Coronary artery (tissue), 2 donors: ENCODE measurements around the gene DOCK4.

Experiments
- DNase-seq: peaks from one replicate; pipeline ENCODE4 v3.0.0-alpha.2; 2017; ENCODE audit warnings: low spot score
- H3K27ac ChIP-seq, 2 donors: fragments of 200-600 bp; sonication (generic); one replicate each; pipeline ENCODE4 v1.5.1; 2016 to 2019
- H3K4me3 ChIP-seq: fragments of 200-600 bp; sonication (generic); 2 replicates; pipeline ENCODE4 v1.5.1; 2016; ENCODE audit warnings: mild to moderate bottlenecking, moderate library complexity
- TF ChIP-seq, protein P1 (sequence below): fragments of 200-600 bp; sonication (generic); IDR thresholded peaks from one replicate; pipeline ENCODE4 v1.5.1; 2019; ENCODE audit warnings: antibody characterized with exemption

DOCK4 gene

DNA sequence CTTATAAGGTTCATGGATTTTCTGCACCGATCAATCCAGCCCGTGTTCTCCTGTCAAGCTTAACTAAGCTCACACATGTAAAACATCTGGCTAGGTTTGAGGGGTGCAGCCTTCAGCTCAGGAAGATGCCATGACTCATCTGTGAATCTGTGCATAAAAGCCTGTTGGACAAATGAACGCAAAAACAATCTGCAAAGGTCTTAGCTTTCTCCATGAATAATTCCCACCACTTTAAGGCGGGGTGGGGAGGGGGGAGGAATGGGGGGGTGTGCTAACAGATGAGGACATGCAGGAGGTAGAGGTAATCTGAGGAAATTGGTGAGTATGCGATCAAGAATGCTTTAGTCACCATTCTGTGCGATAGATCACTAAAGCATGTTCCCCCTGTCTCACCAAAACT is 4.8 kb downstream of the DOCK4 start:
- no peak overlapping the region for H3K27ac ChIP-seq
- TF ChIP-seq, protein P1, sequence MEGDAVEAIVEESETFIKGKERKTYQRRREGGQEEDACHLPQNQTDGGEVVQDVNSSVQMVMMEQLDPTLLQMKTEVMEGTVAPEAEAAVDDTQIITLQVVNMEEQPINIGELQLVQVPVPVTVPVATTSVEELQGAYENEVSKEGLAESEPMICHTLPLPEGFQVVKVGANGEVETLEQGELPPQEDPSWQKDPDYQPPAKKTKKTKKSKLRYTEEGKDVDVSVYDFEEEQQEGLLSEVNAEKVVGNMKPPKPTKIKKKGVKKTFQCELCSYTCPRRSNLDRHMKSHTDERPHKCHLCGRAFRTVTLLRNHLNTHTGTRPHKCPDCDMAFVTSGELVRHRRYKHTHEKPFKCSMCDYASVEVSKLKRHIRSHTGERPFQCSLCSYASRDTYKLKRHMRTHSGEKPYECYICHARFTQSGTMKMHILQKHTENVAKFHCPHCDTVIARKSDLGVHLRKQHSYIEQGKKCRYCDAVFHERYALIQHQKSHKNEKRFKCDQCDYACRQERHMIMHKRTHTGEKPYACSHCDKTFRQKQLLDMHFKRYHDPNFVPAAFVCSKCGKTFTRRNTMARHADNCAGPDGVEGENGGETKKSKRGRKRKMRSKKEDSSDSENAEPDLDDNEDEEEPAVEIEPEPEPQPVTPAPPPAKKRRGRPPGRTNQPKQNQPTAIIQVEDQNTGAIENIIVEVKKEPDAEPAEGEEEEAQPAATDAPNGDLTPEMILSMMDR = no peak
- no peak for DNase-seq
- H3K4me3 ChIP-seq = no peak overlapping the region

DNA sequence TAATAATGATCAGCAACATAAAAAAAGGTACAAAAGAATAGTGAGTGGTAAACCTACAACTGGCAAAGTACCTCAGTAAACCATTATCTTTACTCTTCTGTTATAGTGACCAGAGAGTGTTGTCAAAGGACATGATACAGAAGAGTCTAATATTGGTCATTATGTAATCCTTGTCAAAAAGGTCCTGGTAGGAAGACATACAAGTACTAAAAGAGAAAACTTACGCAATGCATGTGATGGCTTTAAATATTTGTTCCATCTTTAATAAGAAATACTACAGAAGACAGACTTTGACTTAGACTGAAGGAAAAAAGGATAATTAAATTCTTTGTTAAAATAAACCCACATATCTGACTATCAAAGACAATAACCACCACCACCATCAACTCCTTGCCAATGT is 6.5 kb downstream of the DOCK4 start:
- no peak for DNase-seq
- Histone ChIP-seq H3K27ac (no peak overlapping the region), H3K4me3 (no peak overlapping the region)
- TF ChIP-seq, protein P1 = no peak

DNA sequence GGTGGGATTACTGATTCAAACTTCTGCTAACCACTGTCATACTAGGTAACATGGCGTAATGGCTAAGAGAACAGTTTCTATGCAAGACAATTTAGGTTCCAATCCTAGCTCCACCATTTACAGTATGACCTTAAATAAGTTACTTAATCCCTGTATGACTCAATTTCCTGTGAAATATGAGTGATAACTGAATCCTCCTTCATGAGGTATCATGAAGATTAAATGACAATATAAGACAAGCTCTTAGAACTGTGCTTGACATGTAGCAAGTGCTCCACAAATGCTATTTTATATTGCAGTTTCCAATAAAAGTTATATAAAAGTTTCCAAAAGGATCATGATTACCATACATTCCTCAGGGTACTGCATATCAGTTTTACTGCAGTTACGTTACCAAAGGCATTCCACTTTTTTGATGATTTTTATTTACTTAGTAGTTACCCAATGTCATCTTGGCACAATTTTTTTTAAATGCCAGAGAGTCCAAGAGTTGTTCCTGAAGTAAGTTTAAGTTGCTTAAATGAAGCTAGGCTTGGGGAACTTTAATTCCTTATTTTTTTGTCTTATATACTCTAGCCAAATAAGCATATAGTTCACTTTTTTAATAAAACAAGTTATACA is 7.1 kb downstream of the DOCK4 start:
- TF ChIP-seq, protein P1 = no peak
- Histone ChIP-seq H3K27ac (no peak overlapping the region), H3K4me3 (no peak overlapping the region)
- no peak for DNase-seq

DNA sequence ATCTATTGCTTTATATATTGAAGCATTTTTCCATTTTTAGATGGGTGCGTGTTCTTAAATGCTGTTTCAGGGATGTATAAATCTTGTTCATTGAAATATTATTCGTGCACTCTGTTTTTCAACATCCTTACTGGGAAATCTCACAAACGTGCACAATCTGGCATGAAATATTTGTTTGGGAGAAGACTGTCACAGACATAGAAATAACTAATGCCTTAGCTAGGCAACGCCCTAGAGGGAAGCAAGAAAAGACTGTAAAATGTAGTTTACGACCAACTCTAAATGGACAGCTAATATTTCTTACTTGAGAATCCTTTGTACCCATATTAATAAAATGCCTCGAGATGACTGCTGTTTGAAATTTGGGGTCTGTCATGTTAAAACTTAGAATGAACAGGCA is 8.9 kb downstream of the DOCK4 start:
- DNase-seq = no peak
- no peak overlapping the region for H3K27ac ChIP-seq
- TF ChIP-seq, protein P1 = no peak
- no peak overlapping the region for H3K4me3 ChIP-seq

DNA sequence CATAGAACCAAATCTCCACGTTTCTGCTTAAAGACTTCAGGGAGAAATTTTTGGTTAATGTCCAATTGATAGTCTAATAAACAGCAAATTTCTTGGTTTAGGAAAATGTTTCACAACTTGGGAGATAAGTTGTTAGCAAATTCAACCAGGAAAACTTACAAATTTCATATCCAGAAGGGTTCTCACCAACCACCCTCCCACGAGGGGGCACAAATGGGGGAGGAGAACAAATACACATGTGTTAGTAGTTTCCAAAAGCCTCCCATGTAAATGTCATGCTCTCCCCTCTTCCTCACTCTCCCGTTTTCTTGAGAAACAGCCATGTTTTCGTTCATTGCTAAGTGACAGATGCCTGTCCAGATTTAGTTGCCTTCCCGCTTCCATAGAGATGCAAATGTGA is 10.5 kb downstream of the DOCK4 start:
- TF ChIP-seq, protein P1 = no peak
- no peak overlapping the region for H3K4me3 ChIP-seq
- no peak for DNase-seq
- no peak overlapping the region for H3K27ac ChIP-seq

DNA sequence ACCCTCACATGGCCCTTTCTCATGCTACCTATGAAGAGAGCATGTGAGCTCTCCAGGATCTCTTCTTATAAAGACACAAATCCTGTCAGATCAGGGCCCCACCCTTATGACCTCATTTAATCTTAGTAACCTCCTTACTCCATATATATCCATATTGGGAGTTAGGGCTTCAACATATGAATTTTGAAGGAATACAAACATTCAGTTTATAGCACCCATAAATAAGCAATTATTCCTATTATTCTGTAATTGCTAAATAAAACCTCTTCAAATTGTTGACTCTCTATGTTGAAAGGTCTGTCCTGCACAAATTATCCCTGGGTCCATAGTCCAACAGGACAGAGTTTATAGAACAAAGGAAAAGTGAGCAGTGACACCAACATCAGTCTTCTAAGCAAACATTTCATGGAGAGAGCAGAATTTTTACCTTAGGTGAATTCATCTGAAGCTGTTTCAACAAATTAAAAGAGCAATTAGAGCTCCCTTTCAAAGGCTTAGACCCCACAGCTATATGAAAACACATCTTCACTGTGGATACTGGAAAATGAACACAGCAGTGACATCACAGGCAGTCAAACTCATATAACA is 12.2 kb downstream of the DOCK4 start:
- DNase-seq = no peak
- Histone ChIP-seq H3K4me3 (no peak overlapping the region), H3K27ac (no peak overlapping the region)
- TF ChIP-seq, protein P1 = no peak
